HG03565 (cell line): ENCODE data around the gene OBSCN.
"Not testable (repeated sequence)": the region's sequence is repeated elsewhere in the genome, so short reads cannot be mapped to it uniquely, and the experiment has no call there.

Experiments used
- ATAC-seq: cut with Tn5 transposase; IDR thresholded peaks from one replicate; pipeline ENCODE4 v1.9.1; 2021; ENCODE audit warnings: mild to moderate bottlenecking, moderate library complexity; ENCODE audit not compliant: unreplicated experiment

OBSCN gene

DNA sequence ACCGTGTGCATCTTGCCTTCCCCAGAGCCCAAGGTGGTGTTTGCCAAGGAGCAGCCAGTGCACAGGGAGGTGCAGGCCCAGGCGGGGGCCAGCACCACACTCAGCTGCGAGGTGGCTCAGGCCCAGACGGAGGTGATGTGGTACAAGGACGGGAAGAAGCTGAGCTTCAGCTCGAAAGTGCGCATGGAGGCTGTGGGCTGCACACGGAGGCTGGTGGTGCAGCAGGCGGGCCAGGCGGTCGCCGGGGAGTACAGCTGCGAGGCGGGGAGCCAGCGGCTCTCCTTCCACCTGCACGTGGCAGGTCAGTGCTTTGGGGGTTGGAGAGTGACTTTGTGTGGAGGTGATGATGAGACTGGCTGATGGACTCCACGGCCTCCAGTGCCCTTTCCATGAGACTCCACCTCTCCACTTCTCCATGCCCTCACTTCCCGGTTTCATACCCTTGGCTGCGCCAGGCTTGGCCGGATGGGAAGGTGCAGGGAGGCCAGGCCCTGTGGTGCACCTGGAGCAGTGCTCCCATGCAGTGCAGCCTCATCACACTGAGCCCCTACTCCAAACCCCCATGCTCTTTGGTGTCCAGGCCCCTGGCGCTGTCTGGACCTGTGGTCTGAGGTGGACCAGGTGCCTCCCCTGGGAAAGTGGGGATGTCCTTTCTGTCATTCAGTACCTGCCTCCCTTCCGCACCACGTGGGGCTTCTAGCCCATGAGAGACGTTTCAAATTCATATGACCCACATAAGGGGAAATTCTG is 49.0 kb downstream of the OBSCN start:
- ATAC-seq: no peak

DNA sequence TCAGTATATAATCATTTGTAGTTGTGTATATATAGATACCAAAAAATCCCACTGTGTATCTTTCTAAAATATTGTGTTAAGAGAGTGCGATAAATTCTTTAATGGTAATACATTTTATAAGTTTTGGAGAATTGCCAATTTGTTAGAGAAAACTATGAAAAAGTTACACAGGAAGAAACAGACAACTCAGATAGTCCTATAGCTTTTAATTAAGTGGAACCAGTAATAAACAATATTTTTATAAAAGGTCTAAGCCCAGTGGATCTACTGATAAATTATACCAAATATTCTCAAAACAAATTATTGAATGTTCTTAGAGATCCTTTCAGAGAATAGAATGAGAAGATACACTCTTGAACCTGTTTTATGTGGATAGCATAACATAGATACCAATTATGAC is 50.6 kb downstream of the OBSCN start:
- no peak for ATAC-seq

GRCh38 chr1:228259368-228259894 is 51.6 kb downstream of the OBSCN start:
- ATAC-seq: no peak

DNA sequence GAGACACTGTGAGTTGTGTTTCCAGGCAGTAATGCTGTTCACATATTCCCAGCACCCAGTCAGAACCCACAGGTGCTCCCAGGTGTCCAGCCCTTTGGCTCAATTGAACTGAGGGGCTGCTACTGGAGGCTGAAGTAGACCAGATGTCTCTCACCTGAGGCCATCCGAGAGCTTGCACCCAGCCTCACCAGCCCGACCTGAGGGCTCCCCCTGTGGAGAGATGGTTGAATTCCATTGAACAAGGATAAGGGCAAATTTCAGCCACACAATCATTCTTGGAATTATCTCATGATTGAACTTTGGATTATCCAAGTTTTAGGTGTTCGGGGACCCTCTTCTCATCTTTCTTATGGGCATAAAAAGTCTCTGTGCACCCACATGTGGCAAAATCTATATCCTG is 52.1 kb downstream of the OBSCN start:
- ATAC-seq: no peak

DNA sequence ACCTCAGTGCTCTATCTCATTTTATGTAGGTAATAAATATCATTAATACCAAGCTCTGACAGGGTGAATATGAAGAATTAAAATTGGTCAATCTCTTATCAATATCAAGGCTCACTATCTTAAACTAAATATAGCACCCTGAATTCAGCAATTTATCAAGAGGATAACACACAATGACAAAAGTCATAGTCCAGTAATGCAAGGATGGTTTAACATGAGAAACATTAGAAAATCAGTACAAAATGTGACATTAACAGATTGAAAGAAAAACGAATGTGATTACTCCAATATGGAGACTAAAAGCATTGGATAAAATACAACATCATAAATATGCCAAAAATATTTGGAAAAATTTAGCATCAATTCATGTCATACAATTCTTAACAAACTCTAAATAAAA is 53.9 kb downstream of the OBSCN start:
- ATAC-seq: no peak

GRCh38 chr1:228262475-228262874 is 54.6 kb downstream of the OBSCN start:
- ATAC-seq: no peak

DNA sequence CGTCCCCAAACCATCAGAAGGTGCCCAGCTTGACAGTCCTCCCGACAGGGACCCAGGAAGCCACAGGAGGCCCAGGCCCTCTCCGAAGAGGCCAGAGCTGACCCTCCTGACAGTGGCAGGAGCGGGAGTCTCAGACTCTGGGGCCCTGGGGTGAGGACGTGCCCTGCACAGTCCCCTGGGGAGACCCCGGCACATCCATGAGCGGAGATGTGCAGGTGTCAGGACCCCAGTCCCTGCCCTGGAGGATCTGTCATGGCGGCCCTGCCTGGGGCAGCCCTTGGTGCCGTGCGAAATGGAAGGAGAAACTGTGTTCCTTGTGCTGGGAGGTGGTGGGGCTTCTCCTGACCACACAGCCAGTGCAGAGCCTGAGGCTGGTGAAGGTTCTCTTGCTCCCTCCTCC is 55.8 kb downstream of the OBSCN start:
- no peak for ATAC-seq

GRCh38 chr1:228264090-228264829 is 56.4 kb downstream of the OBSCN start:
- ATAC-seq: no peak

- no peak for ATAC-seq
Measured at GRCh38 chr1:228265167-228265566, 57.3 kb downstream of the OBSCN start.

DNA sequence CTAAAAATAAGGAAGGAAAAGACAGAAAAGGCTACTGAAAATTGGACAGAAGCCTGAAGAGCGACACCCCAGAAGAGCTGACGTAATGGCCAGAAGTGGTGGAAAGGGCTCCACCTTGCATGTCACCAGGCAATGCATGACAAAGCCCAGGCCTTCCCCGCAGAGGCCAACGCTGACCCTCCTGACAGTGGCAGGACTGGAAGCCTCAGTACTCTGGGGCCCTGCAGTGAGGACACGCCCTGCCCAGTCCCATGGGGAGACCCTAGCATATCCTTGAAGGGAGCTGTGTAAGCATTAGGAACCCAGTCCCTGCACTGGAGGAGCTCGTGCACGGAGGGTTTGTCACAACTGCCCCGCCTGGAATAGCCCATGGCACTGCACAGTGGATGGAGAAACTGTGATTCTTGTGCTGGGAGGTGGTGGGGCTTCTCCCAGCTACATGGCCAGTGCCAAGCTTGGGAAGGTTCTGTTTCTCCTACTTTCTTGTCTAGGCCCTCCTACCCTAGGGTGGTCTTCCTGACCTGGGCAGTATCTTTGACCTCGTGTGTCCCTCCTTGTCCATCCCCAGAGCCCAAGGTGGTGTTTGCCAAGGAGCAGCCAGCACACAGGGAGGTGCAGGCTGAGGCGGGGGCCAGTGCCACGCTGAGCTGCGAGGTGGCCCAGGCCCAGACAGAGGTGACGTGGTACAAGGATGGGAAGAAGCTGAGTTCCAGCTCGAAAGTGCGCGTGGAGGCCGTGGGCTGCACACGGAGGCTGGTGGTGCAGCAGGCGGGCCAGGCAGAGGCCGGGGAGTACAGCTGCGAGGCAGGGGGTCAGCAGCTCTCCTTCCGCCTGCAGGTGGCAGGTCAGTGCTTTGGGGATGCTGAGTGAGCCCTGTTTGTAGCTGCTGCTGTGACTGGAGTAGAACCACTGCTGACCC is 60.4 kb downstream of the OBSCN start:
- no peak for ATAC-seq

DNA sequence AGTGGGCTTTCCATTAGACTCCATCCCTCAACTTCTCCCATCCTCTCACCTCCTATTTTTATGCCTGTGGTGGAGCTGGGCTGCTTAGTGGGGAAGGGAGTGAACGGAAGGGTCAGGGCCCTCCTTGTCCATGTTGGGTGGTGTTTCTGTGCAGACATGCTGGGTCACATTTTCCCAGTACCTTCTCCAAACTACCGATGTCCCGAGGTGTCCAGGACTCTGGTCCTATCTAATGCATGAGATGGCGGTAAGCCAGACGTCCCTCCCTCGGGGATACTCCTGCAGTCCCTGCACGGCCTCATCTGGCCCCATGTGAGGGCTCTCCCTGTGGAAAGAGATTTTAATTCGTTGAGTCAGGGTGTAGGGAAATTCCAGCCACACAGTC is 61.0 kb downstream of the OBSCN start:
- ATAC-seq: no peak

GRCh38 chr1:228269431-228269830 is 61.6 kb downstream of the OBSCN start:
- not testable (repeated sequence) for ATAC-seq

DNA sequence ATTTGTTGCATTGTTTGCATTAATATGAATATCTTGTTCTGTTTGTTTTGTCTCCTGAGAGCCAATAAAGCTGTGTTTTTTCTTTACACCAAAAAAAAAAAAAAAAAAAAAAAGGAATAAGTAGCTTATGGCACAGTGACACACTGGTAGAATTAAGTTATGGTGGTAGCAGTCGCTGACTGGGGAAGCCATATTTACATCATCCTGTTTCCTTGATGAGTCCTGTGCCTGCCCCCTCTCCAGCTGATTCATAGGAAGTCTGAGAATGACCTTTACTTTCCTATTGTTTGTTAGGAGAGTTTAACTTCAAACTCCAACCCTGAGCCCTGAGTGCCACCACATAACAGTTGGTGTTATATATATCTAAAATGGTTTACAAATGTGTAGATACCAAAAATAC is 62.2 kb downstream of the OBSCN start:
- no peak for ATAC-seq

GRCh38 chr1:228271701-228272251 is 63.9 kb downstream of the OBSCN start:
- ATAC-seq: no peak

GRCh38 chr1:228272331-228272791 is 64.5 kb downstream of the OBSCN start:
- no peak for ATAC-seq

DNA sequence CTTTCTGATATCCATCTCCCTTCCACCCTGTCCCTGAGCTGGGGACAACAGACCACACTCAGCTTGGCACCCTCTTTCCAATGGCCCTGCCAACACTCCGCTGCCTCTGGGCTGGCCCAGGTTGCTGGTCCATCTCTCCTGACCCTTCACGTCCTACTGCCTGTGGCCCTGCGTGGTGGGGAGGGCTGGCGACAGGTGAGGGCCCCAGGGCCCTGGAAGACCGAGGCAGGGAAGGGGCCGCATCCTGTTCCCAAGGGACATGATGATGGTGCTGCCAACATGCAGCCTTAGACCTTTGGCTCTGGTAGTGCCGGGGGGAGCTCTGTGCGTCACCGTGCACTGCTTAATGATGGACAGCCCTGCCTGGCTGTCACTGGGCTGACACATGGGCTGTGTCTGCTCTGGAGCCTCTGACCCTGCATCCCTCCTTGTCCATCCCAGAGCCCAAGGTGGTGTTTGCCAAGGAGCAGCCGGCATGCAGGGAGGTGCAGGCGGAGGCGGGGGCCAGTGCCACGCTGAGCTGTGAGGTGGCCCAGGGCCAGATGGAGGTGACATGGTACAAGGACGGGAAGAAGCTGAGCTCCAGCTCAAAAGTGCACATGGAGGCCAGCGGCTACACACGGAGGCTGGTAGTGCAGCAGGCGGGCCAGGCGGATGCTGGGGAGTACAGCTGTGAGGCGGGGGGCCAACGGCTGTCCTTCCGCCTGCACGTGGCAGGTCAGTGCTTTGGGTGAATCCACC is 65.2 kb downstream of the OBSCN start:
- no peak for ATAC-seq

- ATAC-seq: no peak
Measured at GRCh38 chr1:228273720-228274451, 66.0 kb downstream of the OBSCN start.

DNA sequence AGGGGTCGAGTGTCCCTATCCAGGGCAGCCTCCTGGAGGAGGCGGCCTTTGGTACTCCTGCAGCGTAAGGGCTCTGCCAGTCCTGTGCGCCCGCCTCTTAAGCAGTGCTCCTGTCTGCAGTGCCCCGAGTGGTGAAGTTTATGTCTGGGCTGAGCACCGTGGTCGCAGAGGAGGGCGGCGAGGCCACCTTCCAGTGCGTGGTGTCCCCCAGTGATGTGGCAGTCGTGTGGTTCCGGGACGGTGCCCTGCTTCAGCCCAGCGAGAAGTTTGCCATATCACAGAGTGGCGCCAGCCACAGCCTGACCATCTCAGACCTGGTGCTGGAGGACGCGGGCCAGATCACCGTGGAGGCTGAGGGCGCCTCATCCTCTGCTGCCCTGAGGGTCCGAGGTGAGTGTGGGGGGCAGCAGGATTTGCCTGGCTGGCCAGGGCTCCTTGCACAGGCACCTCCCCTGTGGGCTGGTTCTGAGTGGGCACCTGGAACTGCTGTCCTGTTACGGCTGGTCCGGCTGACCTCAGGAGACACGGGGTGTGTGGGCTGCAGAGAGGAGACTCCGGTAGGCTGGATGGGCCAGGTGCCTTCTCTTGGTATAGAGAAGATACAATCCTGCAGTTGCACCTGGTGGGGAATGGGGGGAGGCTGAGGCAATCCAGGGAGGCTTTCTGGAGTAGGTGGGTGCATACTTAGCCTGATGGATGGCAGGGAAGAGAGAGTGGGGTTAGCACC is 66.8 kb downstream of the OBSCN start:
- ATAC-seq: no peak

- ATAC-seq: no peak
Measured at GRCh38 chr1:228275179-228275429, 67.3 kb downstream of the OBSCN start.
